GM19324 (cell line): ENCODE results near the gene PRR23E.

Experiments
- ATAC-seq: cut with Tn5 transposase; IDR thresholded peaks from one replicate; pipeline ENCODE4 v1.9.1; 2021; ENCODE audit warnings: mild to moderate bottlenecking, moderate library complexity; ENCODE audit not compliant: unreplicated experiment, low FRiP score

Gene PRR23E

GRCh38 chr3:127162947-127163645 lies 29.8 kb upstream of the PRR23E start:
- no peak for ATAC-seq

- ATAC-seq: no peak
Measured at GRCh38 chr3:127164615-127165014, 28.3 kb upstream of the PRR23E start.

GRCh38 chr3:127165036-127165435 lies 27.9 kb upstream of the PRR23E start:
- ATAC-seq: no peak

GRCh38 chr3:127165694-127166485 lies 27.0 kb upstream of the PRR23E start:
- ATAC-seq: no peak

GRCh38 chr3:127166501-127167065 lies 26.3 kb upstream of the PRR23E start:
- no peak for ATAC-seq

- no peak for ATAC-seq
Measured at GRCh38 chr3:127167315-127168043, 25.5 kb upstream of the PRR23E start.

- no peak for ATAC-seq
Measured at GRCh38 chr3:127168271-127168670, 24.7 kb upstream of the PRR23E start.

- ATAC-seq: no peak
Measured at GRCh38 chr3:127170814-127171213, 22.1 kb upstream of the PRR23E start.

- no peak for ATAC-seq
Measured at GRCh38 chr3:127171320-127171719, 21.6 kb upstream of the PRR23E start.

- ATAC-seq: no peak
Measured at GRCh38 chr3:127171721-127172120, 21.2 kb upstream of the PRR23E start.

- ATAC-seq: no peak
Measured at GRCh38 chr3:127172211-127172610, 20.7 kb upstream of the PRR23E start.

GRCh38 chr3:127172781-127173515 lies 20.0 kb upstream of the PRR23E start:
- no peak for ATAC-seq

GRCh38 chr3:127173516-127174166 lies 19.3 kb upstream of the PRR23E start:
- no peak for ATAC-seq

GRCh38 chr3:127174284-127174683 lies 18.6 kb upstream of the PRR23E start:
- no peak for ATAC-seq

GRCh38 chr3:127174715-127175140 lies 18.2 kb upstream of the PRR23E start:
- no peak for ATAC-seq

GRCh38 chr3:127175272-127175671 lies 17.7 kb upstream of the PRR23E start:
- no peak for ATAC-seq

- no peak for ATAC-seq
Measured at GRCh38 chr3:127177226-127177625, 15.7 kb upstream of the PRR23E start.

GRCh38 chr3:127180859-127181258 lies 12.1 kb upstream of the PRR23E start:
- ATAC-seq: no peak

GRCh38 chr3:127182431-127182830 lies 10.5 kb upstream of the PRR23E start:
- no peak for ATAC-seq
